HUES48 (cell line): ENCODE data around the gene OFD1.
A peak's percentile ranks its signal among the peaks of the same experiment; 100 is the strongest.

Experiments used
- H3K27ac ChIP-seq: one replicate; pipeline ENCODE4 v1.7.0; 2013; ENCODE audit warnings: low read depth, low read length, inconsistent platforms
- H3K27me3 ChIP-seq: 2 replicates; pipeline ENCODE4 v1.6.1; 2013; ENCODE audit warnings: mild to moderate bottlenecking, low read length; ENCODE audit not compliant: control insufficient read depth, insufficient read depth
- H3K36me3 ChIP-seq: 2 replicates; pipeline ENCODE4 v1.6.1; 2013; ENCODE audit warnings: low read length; ENCODE audit not compliant: control insufficient read depth, insufficient read depth
- H3K4me1 ChIP-seq: 2 replicates; pipeline ENCODE4 v1.6.1; 2013; ENCODE audit warnings: mild to moderate bottlenecking, low read length; ENCODE audit not compliant: control insufficient read depth, insufficient read depth
- H3K4me3 ChIP-seq: 2 replicates; pipeline ENCODE4 v1.5.1; 2013; ENCODE audit warnings: mild to moderate bottlenecking, low read depth, low read length
- H3K9ac ChIP-seq: 2 replicates; pipeline ENCODE4 v1.6.1; 2013; ENCODE audit warnings: mild to moderate bottlenecking, low read depth, low read length, moderate library complexity
- H3K9me3 ChIP-seq: 2 replicates; pipeline ENCODE4 v1.6.1; 2013; ENCODE audit warnings: low read length; ENCODE audit not compliant: control insufficient read depth, insufficient read depth

Gene OFD1

DNA sequence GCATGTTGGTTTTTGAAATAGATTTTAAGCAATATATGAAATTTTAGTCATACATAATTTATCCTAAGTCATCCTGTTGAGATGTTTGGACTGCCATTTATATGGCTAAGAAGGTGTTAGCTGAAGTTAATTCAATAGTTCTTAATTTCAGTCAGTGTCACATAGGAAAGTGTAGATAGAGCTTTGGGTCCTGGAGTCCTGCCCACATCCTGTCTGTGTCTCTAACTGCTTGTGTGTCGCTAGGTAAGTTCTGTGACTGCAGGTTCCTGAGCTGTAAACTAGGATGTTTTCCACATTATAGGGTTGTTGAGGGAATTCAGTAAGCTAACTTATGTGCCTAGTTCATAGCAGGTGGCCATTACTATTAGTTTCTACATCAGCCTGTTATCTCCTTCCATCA lies 20.7 kb downstream of the OFD1 start:
- H3K4me1 ChIP-seq, result peaks cover 22% of the 10 kb centered on the region
- H3K36me3 ChIP-seq, result peaks cover 78% of the 10 kb centered on the region

DNA sequence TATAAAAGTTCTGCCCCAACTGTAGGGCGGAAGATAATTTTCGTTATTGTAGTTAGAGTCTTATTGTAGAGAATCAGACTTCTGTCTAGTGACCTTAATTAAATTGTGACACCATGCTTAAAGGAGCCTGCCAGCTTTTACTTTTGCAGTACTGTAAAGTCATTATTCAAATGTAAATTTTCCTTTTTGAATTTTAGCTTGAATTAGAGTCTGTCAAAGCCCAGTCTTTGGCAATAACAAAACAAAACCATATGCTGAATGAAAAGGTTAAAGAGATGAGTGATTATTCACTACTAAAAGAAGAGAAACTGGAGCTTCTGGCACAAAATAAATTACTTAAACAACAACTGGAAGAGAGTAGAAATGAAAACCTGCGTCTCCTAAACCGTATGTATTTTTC lies 21.8 kb downstream of the OFD1 start:
- Histone ChIP-seq H3K4me3 (no peak overlapping the region), H3K4me1 (peaks cover 31% of the 10 kb centered on the region), H3K9me3 (no peaks in the 10 kb centered on the region), H3K27me3 (no peaks in the 10 kb centered on the region), H3K9ac (no peak overlapping the region), H3K36me3 (peaks cover 77% of the 10 kb centered on the region), H3K27ac (no peak overlapping the region)

More for the DNA sequence above, 20.7 kb downstream of the OFD1 start:
- Histone ChIP-seq H3K9me3 (no peaks in the 10 kb centered on the region), H3K4me3 (no peak overlapping the region), H3K27me3 (no peaks in the 10 kb centered on the region), H3K27ac (no peak overlapping the region), H3K9ac (no peak overlapping the region)

DNA sequence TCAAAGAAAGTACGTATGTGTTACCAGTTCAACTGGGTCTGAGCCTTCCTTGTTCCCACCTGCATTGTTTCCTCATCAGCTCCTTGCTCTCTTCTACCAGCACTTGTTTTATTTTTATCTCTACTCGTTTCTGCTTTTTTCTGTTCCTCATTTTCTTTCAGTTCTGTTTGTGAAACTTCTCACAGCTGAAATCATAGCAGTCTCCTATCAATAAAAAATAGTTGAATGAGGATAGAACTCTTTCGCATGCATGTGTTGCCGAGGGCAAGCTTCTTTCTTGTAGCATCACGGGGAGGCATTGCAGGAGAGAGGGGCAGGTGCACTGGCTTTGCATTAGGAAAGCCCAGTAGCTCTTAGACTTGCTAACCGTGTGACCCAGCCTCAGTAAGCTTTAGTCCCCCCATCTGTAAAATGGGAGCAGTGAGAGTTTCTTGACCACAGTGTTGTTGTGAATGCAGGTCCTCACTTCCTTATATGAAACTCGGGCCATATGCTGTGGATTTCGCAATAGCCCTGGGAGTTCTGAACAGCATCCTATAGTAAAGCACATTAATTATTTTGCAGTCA lies 24.7 kb downstream of the OFD1 start:
- H3K27me3 ChIP-seq, result no peaks in the 10 kb centered on the region
- H3K36me3 ChIP-seq, result peaks cover 66% of the 10 kb centered on the region
- peaks cover 58% of the 10 kb centered on the region for H3K4me1 ChIP-seq
- no peak overlapping the region for H3K27ac ChIP-seq
- H3K9me3 ChIP-seq, result no peaks in the 10 kb centered on the region
- no peak overlapping the region for H3K4me3 ChIP-seq
- H3K9ac ChIP-seq, result no peak overlapping the region

DNA sequence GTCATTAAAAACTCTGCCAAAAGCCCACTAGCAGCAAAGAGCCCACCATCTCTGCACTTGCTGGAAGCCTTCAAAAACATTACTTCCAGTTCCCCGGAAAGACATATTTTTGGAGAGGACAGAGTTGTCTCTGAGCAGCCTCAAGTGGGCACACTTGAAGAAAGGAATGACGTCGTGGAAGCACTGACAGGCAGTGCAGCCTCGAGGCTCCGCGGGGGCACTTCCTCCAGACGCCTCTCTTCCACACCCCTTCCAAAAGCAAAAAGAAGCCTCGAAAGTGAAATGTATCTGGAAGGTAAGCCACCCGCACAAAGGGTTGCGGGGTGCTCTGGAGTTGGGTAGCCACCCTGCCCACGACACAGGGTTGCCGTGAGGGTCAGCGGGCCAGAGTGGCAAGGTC lies 25.9 kb downstream of the OFD1 start:
- H3K9ac ChIP-seq, result no peak overlapping the region
- peaks cover 67% of the 10 kb centered on the region for H3K4me1 ChIP-seq
- peak overlapping the region; percentile 14 for H3K27ac ChIP-seq
- H3K27me3 ChIP-seq, result no peaks in the 10 kb centered on the region
- no peaks in the 10 kb centered on the region for H3K9me3 ChIP-seq
- H3K4me3 ChIP-seq, result no peak overlapping the region
- H3K36me3 ChIP-seq, result peaks cover 60% of the 10 kb centered on the region

DNA sequence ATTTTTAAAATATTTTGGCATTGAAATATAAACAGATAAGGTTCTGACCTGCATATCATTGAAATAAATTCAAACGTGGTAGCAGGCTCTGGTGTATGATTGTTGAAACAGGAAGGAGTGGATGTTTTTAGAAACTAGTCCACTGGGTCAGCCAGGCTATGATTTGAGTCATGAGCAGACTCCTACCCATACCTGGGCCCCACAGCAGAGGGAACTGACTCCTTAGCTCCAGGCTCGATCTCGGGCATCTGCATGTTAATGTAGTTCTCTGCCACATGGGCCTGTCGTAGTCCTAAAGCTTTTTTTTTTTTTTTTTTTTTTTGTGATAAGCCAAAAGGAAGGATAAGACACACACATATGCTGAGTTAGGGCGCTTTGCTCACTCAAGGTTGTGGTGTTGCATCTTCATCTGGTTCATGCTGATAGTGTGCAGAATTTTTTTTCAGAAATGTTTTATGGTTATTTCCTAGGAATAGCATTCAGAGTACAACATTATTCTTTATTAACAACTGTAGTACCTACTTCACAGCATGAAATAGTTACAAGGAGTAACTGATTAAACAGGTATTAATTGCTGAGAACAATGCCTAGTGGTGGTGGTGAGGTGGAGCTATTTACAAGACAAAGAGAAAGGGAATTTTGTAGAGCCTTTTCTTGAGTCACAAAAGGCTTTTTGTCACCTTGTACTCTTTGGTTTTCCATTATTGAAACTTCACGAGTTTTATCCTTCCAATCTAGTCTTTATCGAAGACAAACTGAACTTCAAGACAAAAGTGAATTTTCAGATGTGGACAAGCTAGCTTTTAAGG lies 27.3 kb downstream of the OFD1 start:
- Histone ChIP-seq H3K9ac (peak overlapping the region; percentile 15; the same call in 1 of the 2 replicates), H3K36me3 (peaks cover 68% of the 10 kb centered on the region), H3K4me3 (peak overlapping the region; percentile 22; the same call in 1 of the 2 replicates)

DNA sequence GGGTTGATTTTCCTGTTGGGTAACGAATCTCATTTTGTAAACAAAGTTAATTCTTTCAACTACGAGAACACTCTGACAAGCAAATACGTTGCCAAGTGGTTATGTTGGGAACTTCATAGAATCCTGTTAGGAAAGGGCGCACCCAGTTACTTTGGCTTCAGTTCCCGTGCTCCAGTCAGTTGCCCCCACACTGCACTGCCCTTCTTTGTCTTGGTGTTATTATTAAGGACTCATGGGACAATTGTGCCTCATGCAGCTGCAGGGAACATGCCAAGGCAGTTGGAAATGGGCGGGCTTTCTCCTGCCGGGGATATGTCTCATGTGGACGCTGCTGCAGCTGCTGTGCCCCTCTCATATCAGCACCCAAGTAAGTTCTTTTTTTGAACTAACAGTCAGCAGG lies 28.9 kb downstream of the OFD1 start:
- Histone ChIP-seq H3K27ac (peak overlapping the region; percentile 16), H3K4me1 (peaks cover 53% of the 10 kb centered on the region), H3K9ac (no peak overlapping the region), H3K27me3 (no peaks in the 10 kb centered on the region), H3K9me3 (no peaks in the 10 kb centered on the region), H3K36me3 (peaks cover 65% of the 10 kb centered on the region), H3K4me3 (no peak overlapping the region)

More for the DNA sequence above, 27.3 kb downstream of the OFD1 start:
- Histone ChIP-seq H3K9me3 (no peaks in the 10 kb centered on the region), H3K27me3 (no peaks in the 10 kb centered on the region), H3K4me1 (peaks cover 59% of the 10 kb centered on the region), H3K27ac (peak overlapping the region; percentile 31)

DNA sequence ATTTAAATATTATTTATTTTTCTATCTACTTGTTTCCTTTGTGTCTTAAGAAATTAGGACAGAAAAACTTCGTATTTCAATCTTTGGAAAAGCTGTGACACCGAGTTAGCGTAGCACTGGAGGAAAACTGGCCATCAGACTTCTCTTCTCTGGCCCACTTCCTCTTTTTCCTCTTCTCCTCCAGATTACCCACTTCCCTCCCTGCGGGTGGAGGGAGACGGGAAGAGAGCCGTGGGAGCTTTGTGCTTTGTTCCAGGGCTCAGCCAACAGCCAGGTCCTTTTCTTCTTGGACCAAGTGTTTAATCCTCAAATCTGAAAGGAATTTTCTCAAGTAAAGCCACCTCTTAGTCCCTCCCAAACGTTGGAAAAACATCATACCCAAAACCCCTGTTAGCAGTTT lies 29.7 kb downstream of the OFD1 start:
- Histone ChIP-seq H3K4me1 (peaks cover 53% of the 10 kb centered on the region), H3K27ac (peak overlapping the region; percentile 28), H3K9ac (no peak overlapping the region), H3K4me3 (no peak overlapping the region), H3K27me3 (no peaks in the 10 kb centered on the region), H3K9me3 (no peaks in the 10 kb centered on the region), H3K36me3 (peaks cover 65% of the 10 kb centered on the region)

DNA sequence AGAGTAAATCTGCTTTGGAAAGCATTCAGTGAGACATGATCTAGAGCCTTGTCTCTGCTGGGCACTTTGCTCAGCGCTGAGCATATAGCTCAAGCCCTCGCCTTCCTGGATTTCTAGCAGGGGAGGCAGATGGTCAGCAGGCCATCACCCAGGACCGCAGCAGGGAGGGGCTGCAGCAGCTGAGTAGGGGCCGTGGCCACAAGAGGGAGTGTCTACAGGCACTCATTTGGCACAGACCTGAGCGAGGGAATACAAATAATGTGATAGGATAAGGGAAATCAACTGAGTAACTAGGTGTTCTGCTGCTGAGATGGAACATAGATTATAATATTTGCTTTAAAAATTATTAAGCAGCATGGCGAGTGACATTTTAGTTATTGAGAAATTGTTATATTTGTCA lies 30.2 kb downstream of the OFD1 start:
- peaks cover 65% of the 10 kb centered on the region for H3K36me3 ChIP-seq
- no peak overlapping the region for H3K4me3 ChIP-seq
- H3K9me3 ChIP-seq, result no peaks in the 10 kb centered on the region
- H3K9ac ChIP-seq, result no peak overlapping the region
- no peaks in the 10 kb centered on the region for H3K27me3 ChIP-seq
- peak overlapping the region; percentile 28 for H3K27ac ChIP-seq
- peaks cover 52% of the 10 kb centered on the region for H3K4me1 ChIP-seq

DNA sequence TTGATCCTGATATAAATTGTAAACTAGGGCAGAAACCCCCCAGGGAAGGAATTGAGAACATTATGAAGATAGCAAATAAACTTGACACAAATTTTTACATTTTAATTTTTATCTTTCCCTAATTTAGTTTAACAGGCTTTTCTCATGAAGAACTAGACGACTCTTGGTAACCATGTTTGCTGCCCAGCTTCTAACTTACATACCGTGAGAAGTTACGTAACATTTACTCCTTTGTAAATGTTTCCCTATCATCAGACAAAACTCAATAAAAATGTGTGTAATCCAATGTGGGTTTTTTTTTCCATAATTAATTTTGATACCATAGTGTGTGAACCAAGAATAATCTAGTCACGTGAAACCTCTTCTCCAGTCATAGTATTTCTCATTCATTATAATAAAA lies 34.4 kb downstream of the OFD1 start:
- Histone ChIP-seq H3K4me1 (peaks cover 12% of the 10 kb centered on the region), H3K9me3 (no peaks in the 10 kb centered on the region), H3K9ac (no peak overlapping the region), H3K36me3 (peaks cover 84% of the 10 kb centered on the region), H3K4me3 (no peak overlapping the region), H3K27me3 (no peaks in the 10 kb centered on the region), H3K27ac (no peak overlapping the region)

DNA sequence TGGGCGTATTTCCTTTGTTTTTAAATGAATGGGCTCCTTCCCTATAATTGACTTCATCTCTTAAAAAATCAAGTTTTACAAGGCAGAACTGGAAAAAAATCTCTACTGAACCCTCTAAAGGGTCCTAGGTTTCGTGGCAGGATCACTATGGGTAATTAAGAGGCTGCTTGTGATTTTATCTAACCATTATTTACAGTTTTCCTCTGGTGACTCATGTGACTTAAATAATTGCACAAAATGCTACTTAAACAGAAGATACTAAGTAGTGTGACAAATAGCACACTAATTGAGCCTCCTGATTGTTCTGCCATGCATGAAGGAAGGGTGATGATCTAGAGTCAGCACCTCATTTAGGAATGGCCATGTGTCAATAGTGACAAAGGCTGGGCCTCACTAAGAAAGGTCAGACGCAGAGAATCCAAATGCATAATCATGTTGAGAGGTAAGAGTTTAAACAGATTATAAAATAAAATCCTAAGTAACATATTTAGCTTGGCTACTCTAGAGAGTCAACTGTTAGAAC lies 35.5 kb downstream of the OFD1 start:
- no peak overlapping the region for H3K9ac ChIP-seq
- no peaks in the 10 kb centered on the region for H3K9me3 ChIP-seq
- no peak overlapping the region for H3K27ac ChIP-seq
- no peak overlapping the region for H3K4me3 ChIP-seq
- peaks cover 95% of the 10 kb centered on the region for H3K36me3 ChIP-seq
- H3K27me3 ChIP-seq, result no peaks in the 10 kb centered on the region
- H3K4me1 ChIP-seq, result 0 out of 2 replicates have a peak, but pooled peaks cover 2% of the 10 kb centered on the region

DNA sequence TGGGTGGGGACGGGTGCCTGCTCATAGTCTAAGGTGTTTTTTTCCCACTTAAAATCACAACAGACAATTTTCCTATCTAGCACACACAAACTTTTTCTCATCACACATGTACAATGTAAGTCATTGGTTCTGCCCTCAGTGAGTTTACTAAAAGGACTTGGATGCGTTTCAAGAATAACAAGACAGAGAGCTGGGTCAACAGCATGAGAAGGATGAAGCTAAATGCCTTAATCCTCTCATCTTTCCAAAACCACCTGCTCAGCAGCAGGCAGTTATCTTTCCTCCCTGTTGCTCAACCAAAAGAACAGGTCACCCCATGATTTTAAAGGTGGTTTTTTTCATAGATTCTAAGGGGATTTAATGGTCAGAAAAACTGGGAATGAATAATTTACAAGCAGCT lies 40.1 kb downstream of the OFD1 start:
- Histone ChIP-seq H3K27ac (no peak overlapping the region), H3K36me3 (peaks cover 96% of the 10 kb centered on the region)

More for the DNA sequence above, 40.1 kb downstream of the OFD1 start:
- no peak overlapping the region for H3K4me3 ChIP-seq
- H3K4me1 ChIP-seq, result 0 out of 2 replicates have a peak, but pooled peaks cover 5% of the 10 kb centered on the region
- H3K9me3 ChIP-seq, result no peaks in the 10 kb centered on the region
- no peak overlapping the region for H3K9ac ChIP-seq
- no peaks in the 10 kb centered on the region for H3K27me3 ChIP-seq
